Fibroblast of lung (primary cell): ENCODE data around the gene ADGRE3. TPM values are rescaled to one million over a fixed set of nuclear protein-coding genes. Genes with fewer than 3 reads are reported as not detected.
A peak's percentile ranks its signal among the peaks of the same experiment; 100 is the strongest.

Source experiments
- DNase-seq, 2 donors: peaks; one replicate each; pipeline versions ENCODE4 v3.0.0 to v3.0.0-alpha.2; 2010; ENCODE audit warnings: low read depth in 2 of 2
- H2AFZ ChIP-seq: 2 replicates; pipeline ENCODE4 v1.5.1; 2012; ENCODE audit warnings: low read length, control low read depth, inconsistent platforms
- H3K27ac ChIP-seq: 2 replicates; pipeline ENCODE4 v1.5.1; 2011; ENCODE audit warnings: low read length, control low read depth; ENCODE audit not compliant: insufficient read depth
- H3K27me3 ChIP-seq: 2 replicates; pipeline ENCODE4 v1.5.1; 2011; ENCODE audit warnings: mild to moderate bottlenecking, low read length; ENCODE audit not compliant: control insufficient read depth, insufficient read depth
- H3K36me3 ChIP-seq: 2 replicates; pipeline ENCODE4 v1.5.1; 2011; ENCODE audit warnings: low read length; ENCODE audit not compliant: control insufficient read depth, insufficient read depth
- H3K4me1 ChIP-seq: 2 replicates; pipeline ENCODE4 v1.5.1; 2011; ENCODE audit warnings: low read length; ENCODE audit not compliant: control insufficient read depth, insufficient read depth; ENCODE audit errors: extremely low read depth
- H3K4me2 ChIP-seq: 2 replicates; pipeline ENCODE4 v1.5.1; 2011; ENCODE audit warnings: low read length, control low read depth; ENCODE audit not compliant: insufficient read depth; ENCODE audit errors: extremely low read depth
- H3K4me3 ChIP-seq, 4 experiments: fragments of 200-600 bp in 1 of 4; sonication (generic) in 1 of 4; replicated peaks in 1 of 4; 2 replicates each; pipeline ENCODE4 v1.5.1; 2011 to 2016; ENCODE audit warnings: low read length in 4 of 4, low read depth in 3 of 4, mild to moderate bottlenecking in 3 of 4, control low read depth in 2 of 4, inconsistent platforms in 1 of 4, mixed read lengths in 1 of 4; ENCODE audit not compliant: insufficient read depth in 1 of 4; ENCODE audit errors: control extremely low read depth in 1 of 4
- H3K79me2 ChIP-seq: 2 replicates; pipeline ENCODE4 v1.5.1; 2012; ENCODE audit warnings: mild to moderate bottlenecking, low read length, inconsistent platforms; ENCODE audit not compliant: control insufficient read depth, insufficient read depth
- H3K9ac ChIP-seq: 2 replicates; pipeline ENCODE4 v1.5.1; 2011; ENCODE audit warnings: mild to moderate bottlenecking, low read length, control low read depth; ENCODE audit not compliant: insufficient read depth
- H3K9me3 ChIP-seq: 2 replicates; pipeline ENCODE4 v1.5.1; 2012; ENCODE audit warnings: low read depth, low read length; ENCODE audit not compliant: control insufficient read depth, insufficient read depth
- H4K20me1 ChIP-seq: 2 replicates; pipeline ENCODE4 v1.5.1; 2011; ENCODE audit warnings: low read length; ENCODE audit not compliant: control insufficient read depth, insufficient read depth; ENCODE audit errors: extremely low read depth
- EZH2 ChIP-seq: IDR thresholded peaks from 2 replicates; pipeline ENCODE4 v1.5.1; 2012; ENCODE audit warnings: low read length, control low read depth, mild to moderate bottlenecking; ENCODE audit errors: missing control alignments
- polyA plus RNA-seq, 2 donors: library from polyadenylated mRNA; depleted of rRNA in 1 of 2; stranded (reverse) in 1 of 2; unstranded in 1 of 2; fragments of >200 nt; gene quantifications; 2 replicates each; pipeline ENCODE4 v1.2.1, GENCODE V29; 2011 to 2012; ENCODE audit warnings: missing spikeins in 1 of 2
- total RNA-seq: library from RNA; depleted of rRNA; stranded (reverse); fragments of >200 nt; gene quantifications from 2 replicates; pipeline ENCODE4 v1.2.1, GENCODE V29; 2014
- TF ChIP-seq, protein P1 (sequence below), 2 donors: IDR thresholded peaks in 1 of 2; conservative IDR thresholded peaks in 1 of 2; 1 replicate in 1 of 2; 2 replicates in 1 of 2; pipeline ENCODE4 v1.5.1; 2011 to 2012; ENCODE audit warnings: low read length in 2 of 2, control low read depth in 1 of 2, inconsistent platforms in 1 of 2, low read depth in 1 of 2, mild to moderate bottlenecking in 1 of 2

Gene ADGRE3
- total and polyA plus RNA-seq, 2 donors (not counting 1 experiment from before 2014, with no cell fraction given) = not detected

DNA sequence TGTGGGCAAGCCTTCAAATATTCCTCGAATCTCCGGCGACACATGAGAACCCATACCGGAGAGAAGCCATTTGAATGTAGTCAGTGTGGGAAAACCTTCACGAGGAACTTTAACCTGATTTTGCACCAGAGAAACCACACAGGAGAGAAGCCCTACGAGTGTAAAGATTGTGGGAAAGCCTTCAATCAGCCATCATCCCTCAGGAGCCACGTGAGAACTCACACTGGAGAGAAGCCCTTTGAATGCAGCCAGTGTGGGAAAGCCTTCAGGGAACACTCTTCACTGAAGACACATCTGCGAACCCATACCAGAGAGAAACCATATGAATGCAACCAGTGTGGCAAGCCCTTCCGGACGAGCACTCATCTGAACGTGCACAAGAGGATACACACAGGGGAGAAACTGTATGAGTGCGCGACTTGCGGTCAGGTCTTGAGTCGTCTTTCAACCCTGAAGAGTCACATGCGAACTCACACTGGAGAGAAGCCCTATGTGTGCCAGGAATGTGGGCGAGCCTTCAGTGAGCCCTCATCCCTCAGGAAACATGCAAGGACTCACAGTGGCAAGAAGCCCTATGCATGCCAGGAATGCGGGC, 44.0 kb upstream of the ADGRE3 start:
- H3K4me2 ChIP-seq = no peak overlapping the region
- no peaks in the 10 kb centered on the region for H3K27me3 ChIP-seq
- peaks cover 12% of the 10 kb centered on the region for H3K36me3 ChIP-seq
- no peaks in the 10 kb centered on the region for H4K20me1 ChIP-seq
- no peaks in the 10 kb centered on the region for H3K79me2 ChIP-seq
- no peaks in the 10 kb centered on the region for H3K4me1 ChIP-seq
- peak; percentile 3 to 23 for DNase-seq
- no peak overlapping the region for H3K4me3 ChIP-seq
- peaks cover 15% of the 10 kb centered on the region for H3K9me3 ChIP-seq
- no peak overlapping the region for H3K27ac ChIP-seq
- H3K9ac ChIP-seq = no peak overlapping the region
- no peak for TF ChIP-seq EZH2
- TF ChIP-seq, protein P1, sequence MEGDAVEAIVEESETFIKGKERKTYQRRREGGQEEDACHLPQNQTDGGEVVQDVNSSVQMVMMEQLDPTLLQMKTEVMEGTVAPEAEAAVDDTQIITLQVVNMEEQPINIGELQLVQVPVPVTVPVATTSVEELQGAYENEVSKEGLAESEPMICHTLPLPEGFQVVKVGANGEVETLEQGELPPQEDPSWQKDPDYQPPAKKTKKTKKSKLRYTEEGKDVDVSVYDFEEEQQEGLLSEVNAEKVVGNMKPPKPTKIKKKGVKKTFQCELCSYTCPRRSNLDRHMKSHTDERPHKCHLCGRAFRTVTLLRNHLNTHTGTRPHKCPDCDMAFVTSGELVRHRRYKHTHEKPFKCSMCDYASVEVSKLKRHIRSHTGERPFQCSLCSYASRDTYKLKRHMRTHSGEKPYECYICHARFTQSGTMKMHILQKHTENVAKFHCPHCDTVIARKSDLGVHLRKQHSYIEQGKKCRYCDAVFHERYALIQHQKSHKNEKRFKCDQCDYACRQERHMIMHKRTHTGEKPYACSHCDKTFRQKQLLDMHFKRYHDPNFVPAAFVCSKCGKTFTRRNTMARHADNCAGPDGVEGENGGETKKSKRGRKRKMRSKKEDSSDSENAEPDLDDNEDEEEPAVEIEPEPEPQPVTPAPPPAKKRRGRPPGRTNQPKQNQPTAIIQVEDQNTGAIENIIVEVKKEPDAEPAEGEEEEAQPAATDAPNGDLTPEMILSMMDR (conservative IDR thresholded peaks at IDR 0.05 in 1 of 2, IDR thresholded peaks at IDR 0.05 in 1 of 2; ENCODE audit: low read depth in 1 of 2, low read length in 2 of 2) = no peak
- H2AFZ ChIP-seq = no peak overlapping the region

DNA sequence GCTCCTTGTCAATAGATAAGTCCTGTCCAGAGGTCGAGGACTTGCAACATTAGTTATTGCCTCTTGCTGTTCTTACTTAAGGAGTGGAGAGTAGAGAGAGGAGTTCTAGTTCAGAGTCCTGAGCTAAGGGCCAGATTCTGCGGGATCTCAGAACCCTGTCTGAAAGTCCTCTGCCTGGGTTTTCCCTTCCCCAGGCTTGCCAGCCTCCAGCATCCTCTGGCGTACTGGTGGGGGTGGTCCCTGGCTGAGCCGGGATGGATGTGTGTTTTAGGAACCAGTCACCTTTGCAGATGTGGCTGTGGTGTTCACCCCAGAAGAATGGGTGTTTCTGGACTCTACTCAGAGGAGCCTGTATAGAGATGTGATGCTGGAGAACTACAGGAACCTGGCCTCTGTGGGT, 41.2 kb upstream of the ADGRE3 start:
- no peak for DNase-seq
- Histone ChIP-seq H3K36me3 (peaks cover 12% of the 10 kb centered on the region), H3K4me1 (no peaks in the 10 kb centered on the region), H3K4me2 (no peak overlapping the region), H3K4me3 (no peak overlapping the region), H3K9me3 (peaks cover 15% of the 10 kb centered on the region), H4K20me1 (no peaks in the 10 kb centered on the region), H3K27me3 (no peaks in the 10 kb centered on the region), H3K79me2 (no peaks in the 10 kb centered on the region), H3K27ac (no peak overlapping the region), H3K9ac (no peak overlapping the region), H2AFZ (no peak overlapping the region)
- TF ChIP-seq EZH2 = no peak
- TF ChIP-seq, protein P1 (conservative IDR thresholded peaks at IDR 0.05 in 1 of 2, IDR thresholded peaks at IDR 0.05 in 1 of 2; ENCODE audit: low read depth in 1 of 2, low read length in 2 of 2) = no peak

DNA sequence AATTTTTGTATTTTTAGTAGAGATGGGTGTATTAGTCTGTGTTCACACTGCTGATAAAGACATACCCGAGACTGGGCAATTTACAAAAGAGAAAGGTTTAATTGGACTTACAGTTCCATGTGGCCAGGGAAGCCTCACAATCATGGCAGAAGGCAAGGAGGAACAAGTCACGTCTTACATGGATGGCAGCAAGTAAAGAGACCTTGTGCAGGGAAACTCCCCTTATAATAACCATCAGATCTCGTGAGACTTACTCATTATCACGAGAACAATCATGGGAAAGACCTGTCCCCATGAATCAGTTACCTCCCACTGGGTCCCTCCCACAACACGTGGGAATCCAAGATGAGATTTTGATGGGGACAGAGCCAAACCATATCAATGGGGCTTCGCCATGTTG, 29.8 kb upstream of the ADGRE3 start:
- no peaks in the 10 kb centered on the region for H3K79me2 ChIP-seq
- no peak overlapping the region for H3K27ac ChIP-seq
- H4K20me1 ChIP-seq = no peaks in the 10 kb centered on the region
- DNase-seq = no peak
- H3K4me2 ChIP-seq = no peak overlapping the region
- H3K9ac ChIP-seq = no peak overlapping the region
- TF ChIP-seq EZH2 = no peak
- TF ChIP-seq, protein P1 (conservative IDR thresholded peaks at IDR 0.05 in 1 of 2, IDR thresholded peaks at IDR 0.05 in 1 of 2; ENCODE audit: low read depth in 1 of 2, low read length in 2 of 2) = no peak
- H3K27me3 ChIP-seq = no peaks in the 10 kb centered on the region
- no peaks in the 10 kb centered on the region for H3K9me3 ChIP-seq
- H2AFZ ChIP-seq = no peak overlapping the region
- H3K36me3 ChIP-seq = peaks cover 21% of the 10 kb centered on the region
- no peak overlapping the region for H3K4me3 ChIP-seq
- no peaks in the 10 kb centered on the region for H3K4me1 ChIP-seq
